H9 (cell line): ENCODE data around the gene PRKD2. TPM values are rescaled to one million over a fixed set of nuclear protein-coding genes. Genes with fewer than 3 reads are reported as not detected.

Source experiments
- DNase-seq: peaks from one replicate; pipeline ENCODE4 v3.0.0-alpha.2; 2017
- H2AFZ ChIP-seq: one replicate; pipeline ENCODE4 v1.6.1; 2013; ENCODE audit warnings: mild to moderate bottlenecking, low read length, control low read depth, moderate library complexity
- H2AK5ac ChIP-seq: 2 replicates; pipeline ENCODE4 v1.6.1; 2013; ENCODE audit warnings: low read length, control low read depth, mixed read lengths; ENCODE audit not compliant: insufficient read length
- H2BK120ac ChIP-seq: one replicate; pipeline ENCODE4 v1.6.1; 2013; ENCODE audit warnings: low read depth, mild to moderate bottlenecking, low read length, control low read depth, inconsistent platforms; ENCODE audit not compliant: poor library complexity, severe bottlenecking
- H2BK12ac ChIP-seq: 2 replicates; pipeline ENCODE4 v1.6.1; 2013; ENCODE audit warnings: low read length, control low read depth, mixed read lengths, low read depth; ENCODE audit not compliant: insufficient read length
- H2BK15ac ChIP-seq: 2 replicates; pipeline ENCODE4 v1.6.1; 2013; ENCODE audit warnings: low read depth, low read length, control low read depth
- H2BK20ac ChIP-seq: one replicate; pipeline ENCODE4 v1.6.1; 2013; ENCODE audit warnings: low read depth, mild to moderate bottlenecking, low read length, control low read depth, inconsistent platforms; ENCODE audit not compliant: poor library complexity, severe bottlenecking
- H2BK5ac ChIP-seq: 2 replicates; pipeline ENCODE4 v1.6.1; 2013; ENCODE audit warnings: low read length, control low read depth, mixed read lengths; ENCODE audit not compliant: insufficient read length
- H3K14ac ChIP-seq: 2 replicates; pipeline ENCODE4 v1.6.1; 2013; ENCODE audit warnings: low read length, control low read depth; ENCODE audit not compliant: insufficient read depth
- H3K18ac ChIP-seq: 2 replicates; pipeline ENCODE4 v1.6.1; 2013; ENCODE audit warnings: low read depth, mild to moderate bottlenecking, mixed read lengths, low read length, control low read depth; ENCODE audit not compliant: insufficient read length
- H3K23ac ChIP-seq: 2 replicates; pipeline ENCODE4 v1.6.1; 2013; ENCODE audit warnings: low read length, control low read depth, mixed read lengths, low read depth; ENCODE audit not compliant: insufficient read length
- H3K23me2 ChIP-seq: 2 replicates; pipeline ENCODE4 v1.6.1; 2013; ENCODE audit warnings: low read depth, mild to moderate bottlenecking, mixed read lengths, low read length, control low read depth; ENCODE audit not compliant: insufficient read length, poor library complexity, severe bottlenecking
- H3K27ac ChIP-seq: 2 replicates; pipeline ENCODE4 v1.5.1; 2013; ENCODE audit warnings: low read length, control low read depth, mixed read lengths, low read depth; ENCODE audit not compliant: insufficient read length
- H3K27me3 ChIP-seq: 2 replicates; pipeline ENCODE4 v1.6.1; 2013; ENCODE audit warnings: low read length, control low read depth, inconsistent platforms; ENCODE audit not compliant: insufficient read depth
- H3K4ac ChIP-seq: 2 replicates; pipeline ENCODE4 v1.6.1; 2013; ENCODE audit warnings: low read depth, mild to moderate bottlenecking, control low read depth, inconsistent platforms, low read length, moderate library complexity
- H3K4me1 ChIP-seq: 2 replicates; pipeline ENCODE4 v1.6.1; 2013; ENCODE audit warnings: low read length, control low read depth, inconsistent platforms; ENCODE audit not compliant: insufficient read depth
- H3K4me2 ChIP-seq: 2 replicates; pipeline ENCODE4 v1.6.1; 2013; ENCODE audit warnings: low read length, control low read depth, mixed read lengths; ENCODE audit not compliant: insufficient read length, insufficient read depth
- H3K56ac ChIP-seq: 2 replicates; pipeline ENCODE4 v1.6.1; 2013; ENCODE audit warnings: low read depth, mild to moderate bottlenecking, mixed read lengths, low read length, control low read depth; ENCODE audit not compliant: insufficient read length
- H3K79me1 ChIP-seq: 2 replicates; pipeline ENCODE4 v1.6.1; 2013; ENCODE audit warnings: low read depth, mild to moderate bottlenecking, moderate library complexity, low read length, control low read depth, inconsistent platforms; ENCODE audit not compliant: insufficient read depth, poor library complexity, severe bottlenecking
- H3K79me2 ChIP-seq: 2 replicates; pipeline ENCODE4 v1.6.1; 2013; ENCODE audit warnings: low read length, control low read depth, inconsistent platforms; ENCODE audit not compliant: insufficient read depth
- H3K9ac ChIP-seq: 2 replicates; pipeline ENCODE4 v1.6.1; 2013; ENCODE audit warnings: low read length, control low read depth, mixed read lengths; ENCODE audit not compliant: insufficient read length; ENCODE audit errors: extremely low read depth
- H3K9me3 ChIP-seq: one replicate; pipeline ENCODE4 v1.6.1; 2013; ENCODE audit warnings: low read depth, low read length, inconsistent platforms; ENCODE audit not compliant: control insufficient read depth
- H3T11ph ChIP-seq: one replicate; pipeline ENCODE4 v1.6.1; 2013; ENCODE audit warnings: mild to moderate bottlenecking, low read length, control low read depth, inconsistent platforms
- H4K20me1 ChIP-seq: one replicate; pipeline ENCODE4 v1.6.1; 2013; ENCODE audit not compliant: control insufficient read depth, insufficient read length, insufficient read depth
- H4K5ac ChIP-seq: 2 replicates; pipeline ENCODE4 v1.6.1; 2013; ENCODE audit warnings: low read depth, mild to moderate bottlenecking, mixed read lengths, low read length, control low read depth; ENCODE audit not compliant: insufficient read length
- H4K8ac ChIP-seq: replicated peaks from 2 replicates; pipeline ENCODE4 v1.6.1; 2013; ENCODE audit warnings: low read length, control low read depth, mixed read lengths, low read depth; ENCODE audit not compliant: insufficient read length
- H4K91ac ChIP-seq: 2 replicates; pipeline ENCODE4 v1.6.1; 2013; ENCODE audit warnings: low read depth, mild to moderate bottlenecking, moderate library complexity, mixed read lengths, low read length, control low read depth; ENCODE audit not compliant: insufficient read length
- H3K27ac Mint-ChIP-seq, 3 experiments: 2 replicates in 2 of 3; 3 replicates in 1 of 3; pipeline ENCODE4 v1.8.0; 2020 to 2021; ENCODE audit warnings: mixed read lengths in 3 of 3, mild to moderate bottlenecking in 1 of 3, moderate library complexity in 1 of 3
- H3K27me3 Mint-ChIP-seq: 2 replicates; pipeline ENCODE4 v1.8.0; 2021; ENCODE audit warnings: low read depth, mild to moderate bottlenecking, moderate library complexity, mixed read lengths
- H3K36me3 Mint-ChIP-seq, 3 experiments: 2 replicates in 2 of 3; 3 replicates in 1 of 3; pipeline ENCODE4 v1.8.0; 2020 to 2021; ENCODE audit warnings: low read depth in 3 of 3, mixed read lengths in 3 of 3; ENCODE audit not compliant: insufficient read depth in 1 of 3
- H3K4me1 Mint-ChIP-seq, 2 experiments: 2 replicates each; pipeline ENCODE4 v1.8.0; 2020; ENCODE audit warnings: mixed read lengths in 2 of 2
- H3K4me3 Mint-ChIP-seq, 2 experiments: 2 replicates in 1 of 2; 3 replicates in 1 of 2; pipeline ENCODE4 v1.8.0; 2020 to 2021; ENCODE audit warnings: mild to moderate bottlenecking in 2 of 2, mixed read lengths in 2 of 2, moderate library complexity in 1 of 2
- H3K9me3 Mint-ChIP-seq, 2 experiments: 2 replicates in 1 of 2; 3 replicates in 1 of 2; pipeline ENCODE4 v1.8.0; 2020; ENCODE audit warnings: mild to moderate bottlenecking in 2 of 2, mixed read lengths in 2 of 2, moderate library complexity in 1 of 2
- CTCF ChIP-seq: fragments of 200-600 bp; sonication (generic); conservative IDR thresholded peaks from 3 replicates; pipeline ENCODE4 v1.8.0; 2021; ENCODE audit warnings: antibody characterized with exemption, mild to moderate bottlenecking
- WGBS: extraction: QIAGEN DNeasy Blood & Tissue Kit; methylation state at CpG from one replicate; pipeline ENCODE4 v1.1.7; 2013; ENCODE audit warnings: missing lambda C conversion rate, low lambda C conversion rate, mixed read lengths; ENCODE audit not compliant: insufficient read length; ENCODE audit errors: extremely low coverage; 5-methylcytosine and 5-hydroxymethylcytosine counted together
- total RNA-seq: library from RNA; stranded (reverse); gene quantifications from 2 replicates; pipeline ENCODE4 v1.2.1, GENCODE V29; 2021

PRKD2 gene
- total RNA-seq, 1 experiment from 2014 or later: 60.7 TPM

GRCh38 chr19:46721269-46722003, 4.5 kb upstream of the PRKD2 start:
- Histone ChIP-seq H3K79me2 (no peaks in the 10 kb centered on the region), H3K18ac (no peak overlapping the region), H4K91ac (no peak overlapping the region), H3K23me2 (peaks cover 6% of the 10 kb centered on the region), H3K9ac (no peak overlapping the region), H2BK20ac (no peak overlapping the region), H3K79me1 (no peaks in the 10 kb centered on the region), H4K20me1 (no peaks in the 10 kb centered on the region), H2BK120ac (no peak overlapping the region), H2BK12ac (no peak overlapping the region), H3K4ac (no peak overlapping the region), H2AK5ac (no peak overlapping the region), H3K4me1 (no peaks in the 10 kb centered on the region; the same call in 1 of the 2 replicates), H3K9me3 (no peaks in the 10 kb centered on the region), H3K14ac (no peak overlapping the region), H2BK5ac (no peak overlapping the region), H3K56ac (no peak overlapping the region), H2AFZ (no peak overlapping the region), H4K8ac (no peak overlapping the region), H3T11ph (no peak overlapping the region), H3K27me3 (no peaks in the 10 kb centered on the region), H3K23ac (no peak overlapping the region), H3K27ac (no peak overlapping the region), H2BK15ac (no peak overlapping the region), H3K4me2 (no peak overlapping the region), H4K5ac (no peak overlapping the region)
- WGBS: no CpG with 5 or more reads among the region's 16 CpGs
- Mint-ChIP-seq H3K9me3 (no peaks in the 10 kb centered on the region), H3K4me3 (no peak overlapping the region; a peak in 1 of 5 replicates), H3K27ac (peak overlapping the region in 2 of 3 experiments; percentile 26 to 81; a peak in 3 of 7 replicates), H3K4me1 (peaks cover 15 to 17% of the 10 kb centered on the region in 2 experiments), H3K36me3 (peaks cover 33 to 58% (median 58%) of the 10 kb centered on the region in 3 experiments), H3K27me3 (no peaks in the 10 kb centered on the region; the same call in 1 of the 2 replicates)
- peak; percentile 60 for TF ChIP-seq CTCF
- DNase-seq: peak; percentile 56
